ENCODE results near the gene CDC37L1.
A peak's percentile ranks its signal among the peaks of the same experiment; 100 is the strongest.

CDC37L1 gene

DNA sequence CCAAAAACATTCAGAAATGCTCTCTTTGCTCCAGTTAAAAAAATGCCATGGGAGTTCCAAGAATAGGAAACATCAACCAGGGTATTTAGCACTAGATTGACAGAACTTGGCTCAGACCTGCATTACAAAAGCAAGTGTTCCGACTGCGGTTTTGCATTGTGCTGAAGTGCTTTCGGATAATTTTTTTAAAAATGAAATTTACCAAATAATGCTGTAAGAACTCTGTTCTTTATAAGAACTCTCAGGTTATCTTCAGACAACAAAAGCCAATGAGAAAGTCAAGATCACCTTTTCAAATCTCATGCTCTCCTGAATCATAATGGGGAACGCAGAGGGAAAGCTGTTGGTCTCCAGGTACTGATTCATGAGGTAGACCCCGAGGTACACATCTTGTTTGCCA, 17.8 kb upstream of the CDC37L1 start:
- DNase-seq (ENCODE audit: low read depth): peak; percentile 56
- TF ChIP-seq POLR2A (IDR thresholded peaks at IDR 0.05; ENCODE audit: extremely low read depth, insufficient read length) (no peak), MYC (IDR thresholded peaks at IDR 0.05; ENCODE audit: low read depth, low read length) (no peak)
- TF ChIP-seq, protein P1, sequence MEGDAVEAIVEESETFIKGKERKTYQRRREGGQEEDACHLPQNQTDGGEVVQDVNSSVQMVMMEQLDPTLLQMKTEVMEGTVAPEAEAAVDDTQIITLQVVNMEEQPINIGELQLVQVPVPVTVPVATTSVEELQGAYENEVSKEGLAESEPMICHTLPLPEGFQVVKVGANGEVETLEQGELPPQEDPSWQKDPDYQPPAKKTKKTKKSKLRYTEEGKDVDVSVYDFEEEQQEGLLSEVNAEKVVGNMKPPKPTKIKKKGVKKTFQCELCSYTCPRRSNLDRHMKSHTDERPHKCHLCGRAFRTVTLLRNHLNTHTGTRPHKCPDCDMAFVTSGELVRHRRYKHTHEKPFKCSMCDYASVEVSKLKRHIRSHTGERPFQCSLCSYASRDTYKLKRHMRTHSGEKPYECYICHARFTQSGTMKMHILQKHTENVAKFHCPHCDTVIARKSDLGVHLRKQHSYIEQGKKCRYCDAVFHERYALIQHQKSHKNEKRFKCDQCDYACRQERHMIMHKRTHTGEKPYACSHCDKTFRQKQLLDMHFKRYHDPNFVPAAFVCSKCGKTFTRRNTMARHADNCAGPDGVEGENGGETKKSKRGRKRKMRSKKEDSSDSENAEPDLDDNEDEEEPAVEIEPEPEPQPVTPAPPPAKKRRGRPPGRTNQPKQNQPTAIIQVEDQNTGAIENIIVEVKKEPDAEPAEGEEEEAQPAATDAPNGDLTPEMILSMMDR (IDR thresholded peaks at IDR 0.05; ENCODE audit: low read depth, low read length): no peak
- TF ChIP-seq, protein P2, sequence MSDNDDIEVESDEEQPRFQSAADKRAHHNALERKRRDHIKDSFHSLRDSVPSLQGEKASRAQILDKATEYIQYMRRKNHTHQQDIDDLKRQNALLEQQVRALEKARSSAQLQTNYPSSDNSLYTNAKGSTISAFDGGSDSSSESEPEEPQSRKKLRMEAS (IDR thresholded peaks at IDR 0.05; ENCODE audit: low read depth, low read length): no peak
- H3K4me3 ChIP-seq (ENCODE audit: low read depth, low read length): peak overlapping the region; percentile 80

DNA sequence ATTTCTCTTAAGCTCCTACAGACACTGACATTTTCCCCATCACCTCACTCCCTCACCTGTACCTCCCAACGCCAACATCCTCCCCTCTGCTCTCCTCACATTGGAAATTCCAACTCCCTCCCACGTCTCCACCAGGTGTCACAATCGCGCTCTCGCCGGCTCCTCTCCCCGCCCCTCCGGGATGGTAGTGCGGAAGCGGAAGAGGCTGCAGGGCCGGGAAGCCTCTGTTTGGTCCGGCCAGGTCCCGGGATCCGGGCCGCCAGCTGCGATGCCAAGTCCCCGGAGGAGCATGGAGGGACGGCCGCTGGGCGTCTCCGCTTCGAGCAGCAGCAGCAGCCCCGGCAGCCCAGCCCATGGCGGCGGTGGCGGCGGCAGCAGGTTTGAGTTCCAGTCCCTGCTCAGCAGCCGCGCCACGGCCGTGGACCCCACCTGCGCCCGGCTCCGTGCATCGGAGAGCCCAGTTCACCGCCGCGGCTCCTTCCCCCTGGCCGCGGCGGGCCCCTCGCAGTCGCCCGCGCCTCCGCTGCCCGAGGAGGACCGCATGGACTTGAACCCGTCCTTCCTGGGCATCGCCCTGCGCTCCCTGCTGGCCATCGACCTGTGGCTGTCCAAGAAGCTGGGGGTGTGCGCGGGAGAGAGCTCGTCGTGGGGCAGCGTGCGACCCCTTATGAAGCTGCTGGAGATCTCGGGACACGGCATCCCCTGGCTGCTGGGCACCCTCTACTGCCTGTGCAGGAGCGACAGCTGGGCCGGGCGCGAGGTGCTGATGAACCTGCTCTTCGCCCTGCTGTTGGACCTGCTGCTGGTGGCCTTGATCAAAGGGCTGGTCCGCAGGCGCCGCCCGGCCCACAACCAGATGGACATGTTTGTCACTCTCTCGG, 17.0 kb upstream of the CDC37L1 start, which contains the start of gene PLPP6:
Gene PLPP6 (plus strand): TSS at position 187 of the 881 bp plus-strand sequence. CDS start 82 bp downstream, at position 269.
- DNase-seq (ENCODE audit: low read depth): peak; percentile 93
- TF ChIP-seq POLR2A (IDR thresholded peaks at IDR 0.05; ENCODE audit: extremely low read depth, insufficient read length) (peak; percentile 85), MYC (IDR thresholded peaks at IDR 0.05; ENCODE audit: low read depth, low read length) (peak; percentile 68)
- TF ChIP-seq, protein P2 (IDR thresholded peaks at IDR 0.05; ENCODE audit: low read depth, low read length): peak; percentile 48
- TF ChIP-seq, protein P1 (IDR thresholded peaks at IDR 0.05; ENCODE audit: low read depth, low read length): peak; percentile 59
- peak within 1 kb of the TSS; percentile 80 for H3K4me3 ChIP-seq (ENCODE audit: low read depth, low read length)

DNA sequence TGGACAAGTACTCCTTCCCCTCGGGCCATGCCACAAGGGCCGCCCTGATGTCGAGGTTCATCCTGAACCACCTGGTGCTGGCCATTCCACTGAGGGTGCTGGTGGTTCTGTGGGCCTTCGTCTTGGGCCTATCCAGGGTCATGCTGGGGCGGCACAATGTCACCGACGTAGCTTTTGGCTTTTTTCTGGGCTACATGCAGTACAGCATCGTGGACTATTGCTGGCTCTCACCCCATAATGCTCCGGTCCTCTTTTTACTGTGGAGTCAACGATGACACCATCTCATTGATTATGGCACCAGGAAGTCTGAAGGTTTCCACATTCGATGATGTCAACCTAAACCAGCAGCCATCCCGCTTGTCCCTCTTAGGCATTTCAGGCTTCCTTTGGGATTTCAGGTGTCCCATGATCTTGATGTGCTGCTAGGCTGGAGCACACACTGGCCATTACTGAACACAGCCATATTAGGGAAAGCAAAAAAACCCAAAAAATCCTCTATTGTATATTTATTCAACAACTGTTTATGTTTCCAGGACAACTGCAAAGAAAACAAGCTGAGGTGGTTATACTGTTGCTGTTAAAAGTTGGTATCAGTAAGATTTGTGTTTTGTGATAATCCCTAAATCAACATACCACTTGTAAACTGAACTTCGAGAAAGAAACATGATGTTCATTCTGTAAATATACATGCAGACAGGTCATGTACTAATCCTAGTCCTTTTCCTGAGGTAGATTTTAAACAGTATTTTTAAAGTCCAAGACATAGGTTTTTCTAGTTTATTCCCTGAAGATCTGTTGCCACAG, 16.2 kb upstream of the CDC37L1 start:
- peak overlapping the region; percentile 80 for H3K4me3 ChIP-seq (ENCODE audit: low read depth, low read length)
- peak; percentile 29 for DNase-seq (ENCODE audit: low read depth)
- TF ChIP-seq, protein P1 (IDR thresholded peaks at IDR 0.05; ENCODE audit: low read depth, low read length): no peak
- TF ChIP-seq MYC (IDR thresholded peaks at IDR 0.05; ENCODE audit: low read depth, low read length) (no peak), POLR2A (IDR thresholded peaks at IDR 0.05; ENCODE audit: extremely low read depth, insufficient read length) (no peak)
- TF ChIP-seq, protein P2 (IDR thresholded peaks at IDR 0.05; ENCODE audit: low read depth, low read length): no peak

DNA sequence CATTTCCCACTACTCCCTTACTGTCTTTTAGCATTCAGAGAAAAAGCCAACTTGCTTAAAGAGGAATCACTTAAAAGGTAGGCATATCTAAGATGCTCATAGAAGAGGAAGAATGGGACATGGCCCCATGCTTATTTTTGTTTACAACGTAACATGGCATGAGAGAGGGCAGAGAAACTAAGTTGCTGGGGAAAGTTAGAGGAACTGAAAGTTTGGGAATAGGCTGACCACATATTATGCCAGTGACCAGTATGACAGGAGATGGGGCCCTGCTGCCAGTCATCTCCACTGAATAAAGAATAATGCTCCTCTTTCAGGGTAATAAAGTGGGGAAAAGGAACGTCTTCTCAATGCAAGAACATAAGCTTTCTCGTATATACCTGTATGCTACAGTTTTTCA, 15.4 kb upstream of the CDC37L1 start:
- peak; percentile 28 for DNase-seq (ENCODE audit: low read depth)
- TF ChIP-seq MYC (IDR thresholded peaks at IDR 0.05; ENCODE audit: low read depth, low read length) (no peak), POLR2A (IDR thresholded peaks at IDR 0.05; ENCODE audit: extremely low read depth, insufficient read length) (no peak)
- TF ChIP-seq, protein P1 (IDR thresholded peaks at IDR 0.05; ENCODE audit: low read depth, low read length): no peak
- TF ChIP-seq, protein P2 (IDR thresholded peaks at IDR 0.05; ENCODE audit: low read depth, low read length): no peak
- no peak overlapping the region for H3K4me3 ChIP-seq (ENCODE audit: low read depth, low read length)

DNA sequence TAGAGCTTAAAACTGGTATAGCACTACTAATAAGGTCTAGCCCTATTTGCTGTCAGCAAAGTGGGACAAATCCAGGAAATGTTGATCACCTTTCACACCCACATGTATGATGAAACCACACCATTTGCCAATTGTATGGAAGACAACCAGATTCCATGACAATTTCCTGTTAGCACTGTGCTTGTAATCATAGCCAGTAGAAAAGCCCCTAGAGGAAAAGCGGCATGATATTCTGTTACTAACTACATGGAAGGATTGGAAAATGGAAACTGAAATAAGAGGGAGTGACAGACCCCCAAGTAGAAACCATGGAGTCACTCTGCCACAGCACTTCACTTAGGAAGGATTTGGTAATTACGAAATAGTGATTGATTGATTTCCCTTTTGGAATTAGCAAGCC, 14.0 kb upstream of the CDC37L1 start:
- no peak for DNase-seq (ENCODE audit: low read depth)
- H3K4me3 ChIP-seq (ENCODE audit: low read depth, low read length): no peak overlapping the region
- TF ChIP-seq, protein P2 (IDR thresholded peaks at IDR 0.05; ENCODE audit: low read depth, low read length): no peak
- TF ChIP-seq MYC (IDR thresholded peaks at IDR 0.05; ENCODE audit: low read depth, low read length) (no peak), POLR2A (IDR thresholded peaks at IDR 0.05; ENCODE audit: extremely low read depth, insufficient read length) (no peak)
- TF ChIP-seq, protein P1 (IDR thresholded peaks at IDR 0.05; ENCODE audit: low read depth, low read length): no peak
